ENCODE results near the gene GSTT4. TPM values are rescaled to one million over a fixed set of nuclear protein-coding genes. Genes with fewer than 3 reads are reported as not detected.
"Not testable (repeated sequence)": the region's sequence is repeated elsewhere in the genome, so short reads cannot be mapped to it uniquely, and the experiment has no call there.

GSTT4 gene
- total RNA-seq = not detected

GRCh38 chr22:24005201-24005600 is at the start of gene GSTT4:
Gene GSTT4 (minus strand): TSS chr22:24005453. CDS start chr22:24005356, 97 bp downstream.
- CTCF ChIA-PET = no interaction called here
- no peaks in the 10 kb centered on the region for H3K36me3 Mint-ChIP-seq (ENCODE audit: low read depth)
- H3K27me3 Mint-ChIP-seq (ENCODE audit: low read depth) = no peaks in the 10 kb centered on the region
- H3K4me3 Mint-ChIP-seq = no peak within 1 kb of the TSS
- no peaks in the 10 kb centered on the region for H3K9me3 Mint-ChIP-seq
- no peak for DNase-seq
- H3K27ac Mint-ChIP-seq = no peak within 1 kb of the TSS
- intact Hi-C loops (cut with micrococcal nuclease) = loop anchor here (10.0 kb wide), 1 partner anchor 170 kb away; no protein-coding TSS in a partner anchor
- peaks cover under 1% of the 10 kb centered on the region for H3K4me1 Mint-ChIP-seq (ENCODE audit: low read depth)

DNA sequence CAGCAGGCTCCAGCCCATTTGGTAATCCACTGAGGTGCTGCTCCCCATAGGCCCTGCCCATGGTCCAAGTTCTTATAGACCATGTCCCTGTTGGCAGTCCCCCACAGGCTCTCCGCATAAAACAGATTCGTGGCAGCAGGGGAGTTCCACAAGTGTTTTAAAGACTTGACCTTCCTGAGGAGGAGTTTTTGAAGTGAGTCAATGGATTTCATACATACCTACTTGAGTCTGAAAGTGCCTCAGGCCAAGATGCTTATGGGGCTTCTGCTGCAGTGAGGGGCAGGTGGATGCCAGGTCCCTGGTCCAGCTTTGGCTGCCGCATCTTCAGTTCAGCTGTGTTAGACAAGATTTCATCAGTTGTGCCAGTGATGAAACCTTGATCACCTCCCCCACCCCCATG is 49.1 kb upstream of the GSTT4 start:
- H3K9me3 Mint-ChIP-seq = no peaks in the 10 kb centered on the region
- DNase-seq = no peak
- no peak overlapping the region for H3K4me3 Mint-ChIP-seq
- CTCF ChIA-PET = no interaction called here
- no peaks in the 10 kb centered on the region for H3K4me1 Mint-ChIP-seq (ENCODE audit: low read depth)
- peaks cover 36% of the 10 kb centered on the region for H3K36me3 Mint-ChIP-seq (ENCODE audit: low read depth)
- no peak overlapping the region for H3K27ac Mint-ChIP-seq
- intact Hi-C loops (cut with micrococcal nuclease) = no loop called here
- no peaks in the 10 kb centered on the region for H3K27me3 Mint-ChIP-seq (ENCODE audit: low read depth)

DNA sequence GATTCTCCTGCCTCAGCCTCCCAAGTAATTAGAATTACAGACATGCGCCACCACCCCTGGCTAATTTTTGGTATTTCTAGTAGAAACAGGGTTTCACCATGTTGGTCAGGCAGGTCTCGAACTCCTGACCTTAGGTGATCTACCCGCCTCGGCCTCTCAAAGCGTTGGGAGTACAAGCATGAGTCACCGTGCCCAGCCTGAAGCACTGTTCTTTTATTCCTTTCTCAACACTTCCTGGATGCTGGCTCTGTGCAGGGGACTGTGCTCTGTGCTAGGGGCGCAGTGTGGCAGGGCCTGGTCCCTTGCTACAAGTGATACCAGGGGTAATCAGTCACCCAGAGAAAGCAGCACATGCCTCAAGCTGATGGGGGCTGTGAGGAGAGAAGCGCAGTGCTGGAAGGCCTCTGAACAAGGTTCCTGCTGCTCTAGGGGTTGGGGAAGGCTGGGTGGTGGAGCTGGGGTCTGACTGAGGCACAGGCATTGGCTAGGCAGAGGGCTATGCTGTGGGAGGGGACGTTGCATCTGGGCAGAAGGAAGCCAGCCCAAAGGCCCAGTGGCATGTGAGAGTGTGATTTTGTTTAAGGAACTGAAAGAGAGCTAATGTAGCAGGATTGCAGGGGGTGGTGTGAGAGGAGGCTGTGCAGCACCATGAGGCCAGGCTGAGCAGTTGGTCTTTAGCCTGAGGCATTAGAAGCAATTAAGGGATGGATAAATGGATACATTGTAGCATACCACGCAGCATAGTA is 48.4 kb upstream of the GSTT4 start:
- intact Hi-C loops (cut with micrococcal nuclease) = no loop called here
- no peaks in the 10 kb centered on the region for H3K4me1 Mint-ChIP-seq (ENCODE audit: low read depth)
- no peak overlapping the region for H3K27ac Mint-ChIP-seq
- CTCF ChIA-PET = no interaction called here
- H3K9me3 Mint-ChIP-seq = no peaks in the 10 kb centered on the region
- no peak for DNase-seq
- H3K36me3 Mint-ChIP-seq (ENCODE audit: low read depth) = peaks cover 35% of the 10 kb centered on the region
- no peaks in the 10 kb centered on the region for H3K27me3 Mint-ChIP-seq (ENCODE audit: low read depth)
- no peak overlapping the region for H3K4me3 Mint-ChIP-seq

- H3K27me3 Mint-ChIP-seq (ENCODE audit: low read depth) = no peaks in the 10 kb centered on the region
- no peak overlapping the region for H3K4me3 Mint-ChIP-seq
- no peak for DNase-seq
- peaks cover 33% of the 10 kb centered on the region for H3K36me3 Mint-ChIP-seq (ENCODE audit: low read depth)
- H3K27ac Mint-ChIP-seq = no peak overlapping the region
- H3K9me3 Mint-ChIP-seq = no peaks in the 10 kb centered on the region
- H3K4me1 Mint-ChIP-seq (ENCODE audit: low read depth) = no peaks in the 10 kb centered on the region
- CTCF ChIA-PET = no interaction called here
- intact Hi-C loops (cut with micrococcal nuclease) = no loop called here
These were observed 46.3 kb upstream of the GSTT4 start for GRCh38 chr22:24051568-24051967.

DNA sequence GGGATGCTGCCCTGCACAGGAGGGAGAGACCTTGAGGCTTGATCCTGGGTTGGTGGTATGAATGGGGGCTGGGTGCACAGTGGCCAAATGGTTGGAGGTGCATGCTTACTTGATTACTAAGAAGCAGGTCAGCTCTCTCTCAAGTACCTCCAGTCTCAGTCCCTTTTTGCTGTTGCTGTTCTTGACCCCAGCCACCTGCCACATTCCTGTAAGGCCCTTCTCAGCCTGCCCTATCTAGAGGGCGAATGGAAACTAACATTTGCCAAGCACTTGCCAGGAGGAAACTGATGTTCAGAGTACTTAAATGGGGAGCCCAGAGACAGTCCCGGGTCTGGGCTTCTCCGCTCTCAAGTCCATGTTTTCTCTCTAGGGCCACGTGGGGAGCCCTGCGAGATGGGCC is 45.8 kb upstream of the GSTT4 start:
- intact Hi-C loops (cut with micrococcal nuclease) = no loop called here
- no peaks in the 10 kb centered on the region for H3K4me1 Mint-ChIP-seq (ENCODE audit: low read depth)
- H3K36me3 Mint-ChIP-seq (ENCODE audit: low read depth) = peaks cover 28% of the 10 kb centered on the region
- CTCF ChIA-PET = no interaction called here
- H3K4me3 Mint-ChIP-seq = no peak overlapping the region
- no peak for DNase-seq
- no peaks in the 10 kb centered on the region for H3K27me3 Mint-ChIP-seq (ENCODE audit: low read depth)
- H3K27ac Mint-ChIP-seq = no peak overlapping the region
- H3K9me3 Mint-ChIP-seq = no peaks in the 10 kb centered on the region

GRCh38 chr22:24049978-24050377 is 44.7 kb upstream of the GSTT4 start:
- Mint-ChIP-seq H3K4me3 (no peak overlapping the region), H3K9me3 (no peaks in the 10 kb centered on the region), H3K4me1 (ENCODE audit: low read depth) (no peaks in the 10 kb centered on the region), H3K36me3 (ENCODE audit: low read depth) (peaks cover 26% of the 10 kb centered on the region), H3K27ac (no peak overlapping the region), H3K27me3 (ENCODE audit: low read depth) (no peaks in the 10 kb centered on the region)
- intact Hi-C loops (cut with micrococcal nuclease) = no loop called here
- DNase-seq = no peak
- CTCF ChIA-PET = interaction anchor here (0.6 kb wide), 1 partner anchor 199 kb away, joined by 3 read pairs; no protein-coding TSS in a partner anchor

GRCh38 chr22:24049211-24049610 is 44.0 kb upstream of the GSTT4 start:
- Mint-ChIP-seq H3K27ac (no peak overlapping the region), H3K4me3 (no peak overlapping the region), H3K27me3 (ENCODE audit: low read depth) (no peaks in the 10 kb centered on the region), H3K9me3 (no peaks in the 10 kb centered on the region), H3K36me3 (ENCODE audit: low read depth) (peaks cover 29% of the 10 kb centered on the region), H3K4me1 (ENCODE audit: low read depth) (no peaks in the 10 kb centered on the region)
- intact Hi-C loops (cut with micrococcal nuclease) = no loop called here
- CTCF ChIA-PET = no interaction called here
- no peak for DNase-seq

DNA sequence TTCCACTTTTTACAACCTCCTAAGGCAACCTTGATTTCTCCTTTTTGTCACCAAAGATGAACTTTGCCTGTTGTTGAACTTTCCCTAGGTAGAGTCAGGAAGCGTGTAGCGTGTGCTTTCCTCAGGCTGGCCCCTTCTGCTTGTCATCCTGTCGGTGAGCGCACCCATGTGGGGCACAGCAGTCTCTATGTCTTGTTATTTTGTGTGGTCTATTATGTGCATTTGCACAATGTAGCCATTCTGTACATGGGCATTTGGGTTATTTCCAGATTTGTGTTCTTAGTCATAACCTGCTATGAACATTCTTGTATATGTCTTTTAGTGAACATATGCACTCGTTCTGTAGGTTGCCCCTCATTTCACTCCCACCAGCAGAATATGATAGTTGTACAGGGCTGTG is 40.8 kb upstream of the GSTT4 start:
- Mint-ChIP-seq H3K36me3 (ENCODE audit: low read depth) (peaks cover 30% of the 10 kb centered on the region), H3K4me3 (no peak overlapping the region), H3K27ac (no peak overlapping the region), H3K9me3 (no peaks in the 10 kb centered on the region), H3K4me1 (ENCODE audit: low read depth) (no peaks in the 10 kb centered on the region), H3K27me3 (ENCODE audit: low read depth) (no peaks in the 10 kb centered on the region)
- CTCF ChIA-PET = no interaction called here
- no peak for DNase-seq
- intact Hi-C loops (cut with micrococcal nuclease) = no loop called here

GRCh38 chr22:24043958-24044357 is 38.7 kb upstream of the GSTT4 start:
- H3K27ac Mint-ChIP-seq = no peak overlapping the region
- CTCF ChIA-PET = no interaction called here
- intact Hi-C loops (cut with micrococcal nuclease) = no loop called here
- H3K27me3 Mint-ChIP-seq (ENCODE audit: low read depth) = no peaks in the 10 kb centered on the region
- H3K36me3 Mint-ChIP-seq (ENCODE audit: low read depth) = peaks cover 36% of the 10 kb centered on the region
- DNase-seq = no peak
- no peak overlapping the region for H3K4me3 Mint-ChIP-seq
- H3K9me3 Mint-ChIP-seq = no peaks in the 10 kb centered on the region
- H3K4me1 Mint-ChIP-seq (ENCODE audit: low read depth) = peaks cover 8% of the 10 kb centered on the region

GRCh38 chr22:24043465-24043864 is 38.2 kb upstream of the GSTT4 start:
- H3K27me3 Mint-ChIP-seq (ENCODE audit: low read depth); H3K27ac Mint-ChIP-seq; intact Hi-C loops (cut with micrococcal nuclease); H3K4me3 Mint-ChIP-seq; H3K9me3 Mint-ChIP-seq; CTCF ChIA-PET; DNase-seq: not testable (repeated sequence)
- H3K4me1 Mint-ChIP-seq (ENCODE audit: low read depth) = peaks cover 13% of the 10 kb centered on the region
- H3K36me3 Mint-ChIP-seq (ENCODE audit: low read depth) = peaks cover 41% of the 10 kb centered on the region

DNA sequence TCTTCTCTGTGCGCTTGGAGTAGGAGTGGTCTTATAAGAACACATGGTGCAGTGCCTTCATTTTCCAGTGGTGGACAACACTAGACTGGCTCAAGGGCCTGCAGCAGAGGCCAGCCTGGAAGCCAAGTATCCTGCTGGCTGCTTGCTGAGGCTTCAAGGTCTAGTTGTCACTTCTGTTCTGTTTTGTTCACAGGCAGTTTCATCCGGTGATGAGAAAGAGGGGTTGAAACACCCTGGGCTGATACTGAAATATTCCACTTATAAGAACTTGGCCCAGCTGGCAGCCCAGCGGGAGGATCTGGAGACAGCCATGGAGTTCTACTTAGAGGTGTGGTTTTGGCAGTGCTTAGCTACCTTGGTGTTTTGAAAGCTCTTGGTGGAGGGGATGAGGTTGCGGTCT is 35.7 kb upstream of the GSTT4 start:
- H3K9me3 Mint-ChIP-seq = no peaks in the 10 kb centered on the region
- H3K27me3 Mint-ChIP-seq (ENCODE audit: low read depth) = no peaks in the 10 kb centered on the region
- DNase-seq = no peak
- no peak overlapping the region for H3K27ac Mint-ChIP-seq
- H3K4me1 Mint-ChIP-seq (ENCODE audit: low read depth) = peaks cover 35% of the 10 kb centered on the region
- peaks cover 54% of the 10 kb centered on the region for H3K36me3 Mint-ChIP-seq (ENCODE audit: low read depth)
- CTCF ChIA-PET = no interaction called here
- intact Hi-C loops (cut with micrococcal nuclease) = no loop called here
- no peak overlapping the region for H3K4me3 Mint-ChIP-seq

- CTCF ChIA-PET = interaction anchor here (1.0 to 1.8 kb wide), 2 partner anchors 10 to 11 kb away, joined by 3 to 6 read pairs; no protein-coding TSS in a partner anchor
- no peaks in the 10 kb centered on the region for H3K27me3 Mint-ChIP-seq (ENCODE audit: low read depth)
- no peak overlapping the region for H3K4me3 Mint-ChIP-seq
- DNase-seq = no peak
- peaks cover 46% of the 10 kb centered on the region for H3K4me1 Mint-ChIP-seq (ENCODE audit: low read depth)
- H3K9me3 Mint-ChIP-seq = no peaks in the 10 kb centered on the region
- H3K36me3 Mint-ChIP-seq (ENCODE audit: low read depth) = peaks cover 47% of the 10 kb centered on the region
- peak overlapping the region; percentile 27 for H3K27ac Mint-ChIP-seq
- intact Hi-C loops (cut with micrococcal nuclease) = no loop called here
These were observed 33.8 kb upstream of the GSTT4 start for GRCh38 chr22:24039046-24039445.
